ENCODE measurements around the gene MZB1.

GRCh38 chr5:139395844-139396640 is 6.3 kb upstream of the MZB1 start:
- no peak for TF ChIP-seq CTCF (IDR thresholded peaks at IDR 0.05)
- TF ChIP-seq POLR2A (IDR thresholded peaks at IDR 0.05): no peak
